Gastrocnemius medialis (tissue), 4 donors: Measurements from ENCODE around the gene ATP9B. TPM values are rescaled to one million over a fixed set of nuclear protein-coding genes. Genes with fewer than 3 reads are reported as not detected.

Experiments
- ATAC-seq, 2 donors: fragments of 150-250 bp; one replicate each; pipeline ENCODE4 v1.9.1; 2016
- DNase-seq, 2 donors: peaks; one replicate each; pipeline ENCODE4 v3.0.0-alpha.2; 2019
- H3K27ac ChIP-seq, 4 donors: fragments of 200-600 bp; sonication (generic); 1 replicate in 1 of 4; 2 replicates in 3 of 4; pipeline ENCODE4 v1.5.1; 2016 to 2018; ENCODE audit warnings: mild to moderate bottlenecking in 2 of 4, moderate library complexity in 1 of 4
- H3K27me3 ChIP-seq, 3 donors: fragments of 200-600 bp; sonication (generic) in 2 of 3; 1 replicate in 1 of 3; 2 replicates in 2 of 3; pipeline versions ENCODE4 v1.5.1 to v1.6.0; 2016 to 2019; ENCODE audit warnings: mild to moderate bottlenecking in 1 of 3, moderate library complexity in 1 of 3
- H3K36me3 ChIP-seq, 2 donors: fragments of 200-600 bp; sonication (generic) in 1 of 2; one replicate each; pipeline ENCODE4 v1.5.1; 2017 to 2018
- H3K4me1 ChIP-seq, 2 donors: fragments of 200-600 bp; sonication (generic) in 1 of 2; one replicate each; pipeline ENCODE4 v1.5.1; 2016 to 2017; ENCODE audit warnings: mild to moderate bottlenecking in 2 of 2
- H3K4me3 ChIP-seq, 4 donors: fragments of 200-600 bp; sonication (generic) in 3 of 4; 1 replicate in 1 of 4; 2 replicates in 3 of 4; pipeline ENCODE4 v1.5.1; 2016 to 2019; ENCODE audit warnings: mild to moderate bottlenecking in 2 of 4
- H3K9me3 ChIP-seq, 3 donors: fragments of 200-600 bp; sonication (generic) in 2 of 3; 1 replicate in 1 of 3; 2 replicates in 2 of 3; pipeline ENCODE4 v1.5.1; 2016 to 2019
- CTCF ChIP-seq, 5 experiments: fragments of 450-650 bp in 3 of 5; fragments of 200-600 bp in 2 of 5; sonication (generic) in 2 of 5; IDR thresholded peaks in 4 of 5; conservative IDR thresholded peaks in 1 of 5; 1 replicate in 4 of 5; 2 replicates in 1 of 5; pipeline ENCODE4 v1.5.1; 2016 to 2019; ENCODE audit warnings: antibody characterized with exemption in 5 of 5, mild to moderate bottlenecking in 3 of 5, moderate library complexity in 3 of 5
- POLR2A ChIP-seq, 2 donors: fragments of 450-650 bp; IDR thresholded peaks; one replicate each; pipeline ENCODE4 v1.6.1; 2017; ENCODE audit warnings: antibody characterized with exemption in 2 of 2, mild to moderate bottlenecking in 2 of 2, moderate library complexity in 2 of 2
- in situ Hi-C, 4 donors: fragments of 200-750 bp; cut with MboI; loops; one replicate each; pipeline versions ENCODE4 v1.15.0 to v1.8.0; 2017; ENCODE audit warnings: low sequenced_read_pairs in 4 of 4
- intact Hi-C: fragments of 100-400 bp; cut with DNase I; formaldehyde crosslinking; loops from one replicate; pipeline ENCODE4 v1.15.1; 2023; ENCODE audit warnings: low total_unique reads
- total RNA-seq, 4 donors: library from RNA; depleted of rRNA; stranded (reverse); fragments of >200 nt; gene quantifications; one replicate each; pipeline versions ENCODE4 v1.1.0 to v1.2.3, GENCODE V29; 2016

The ATP9B gene
- total RNA-seq, 4 donors from 2014 or later = 9.9 to 33.6 (median 18.6) TPM

- in situ Hi-C loops = no loop called here
- no peaks in the 10 kb centered on the region for H3K4me1 ChIP-seq
- no peaks in the 10 kb centered on the region for H3K27me3 ChIP-seq
- no peaks in the 10 kb centered on the region for H3K9me3 ChIP-seq
- ATAC-seq (no peak), DNase-seq (no peak)
- intact Hi-C loops = no loop called here
- no peak overlapping the region for H3K27ac ChIP-seq
- peaks cover 0 to 8% of the 10 kb centered on the region in 2 donors for H3K36me3 ChIP-seq
- no peak overlapping the region for H3K4me3 ChIP-seq
- TF ChIP-seq POLR2A (IDR thresholded peaks at IDR 0.05) (no peak), CTCF (IDR thresholded peaks at IDR 0.05 in 4 of 5, conservative IDR thresholded peaks at IDR 0.05 in 1 of 5) (no peak)
Measured at GRCh38 chr18:79368681-79369080, 299.5 kb downstream of the ATP9B start.

GRCh38 chr18:79371561-79372121 lies 302.4 kb downstream of the ATP9B start:
- ATAC-seq (no peak), DNase-seq (no peak)
- intact Hi-C loops = no loop called here
- no peaks in the 10 kb centered on the region for H3K9me3 ChIP-seq
- no peak overlapping the region for H3K4me3 ChIP-seq
- H3K27me3 ChIP-seq = no peaks in the 10 kb centered on the region
- H3K27ac ChIP-seq = no peak overlapping the region
- H3K36me3 ChIP-seq = no peaks in the 10 kb centered on the region
- in situ Hi-C loops = loop anchor here (5.0 to 10.0 kb wide), 2 partner anchors 163 to 271 kb away; no protein-coding TSS in a partner anchor
- no peaks in the 10 kb centered on the region for H3K4me1 ChIP-seq
- TF ChIP-seq CTCF (IDR thresholded peaks at IDR 0.05 in 4 of 5, conservative IDR thresholded peaks at IDR 0.05 in 1 of 5) (no peak), POLR2A (IDR thresholded peaks at IDR 0.05) (no peak)

GRCh38 chr18:79372461-79372860 lies 303.3 kb downstream of the ATP9B start:
- intact Hi-C loops = no loop called here
- TF ChIP-seq POLR2A (IDR thresholded peaks at IDR 0.05) (no peak), CTCF (IDR thresholded peaks at IDR 0.05 in 4 of 5, conservative IDR thresholded peaks at IDR 0.05 in 1 of 5) (no peak)

GRCh38 chr18:79372991-79373390 lies 303.8 kb downstream of the ATP9B start:
- no peaks in the 10 kb centered on the region for H3K9me3 ChIP-seq
- ATAC-seq (no peak), DNase-seq (no peak)
- peaks cover 0 to 10% of the 10 kb centered on the region in 2 donors for H3K36me3 ChIP-seq
- no peaks in the 10 kb centered on the region for H3K4me1 ChIP-seq
- no peak overlapping the region for H3K27ac ChIP-seq
- in situ Hi-C loops (loop anchor here (5.0 to 10.0 kb wide), 2 partner anchors 162 to 269 kb away; no protein-coding TSS in a partner anchor), intact Hi-C loops (no loop called here)
- H3K4me3 ChIP-seq = no peak overlapping the region
- H3K27me3 ChIP-seq = no peaks in the 10 kb centered on the region
- TF ChIP-seq POLR2A (IDR thresholded peaks at IDR 0.05) (no peak), CTCF (IDR thresholded peaks at IDR 0.05 in 4 of 5, conservative IDR thresholded peaks at IDR 0.05 in 1 of 5) (no peak)

More at GRCh38 chr18:79372461-79372860, 303.3 kb downstream of the ATP9B start:
- Histone ChIP-seq H3K4me3 (no peak overlapping the region), H3K4me1 (no peaks in the 10 kb centered on the region), H3K27me3 (no peaks in the 10 kb centered on the region), H3K36me3 (peaks cover 0 to 5% of the 10 kb centered on the region in 2 donors), H3K27ac (no peak overlapping the region), H3K9me3 (no peaks in the 10 kb centered on the region)
- ATAC-seq = no peak
- in situ Hi-C loops = loop anchor here (5.0 to 10.0 kb wide), 2 partner anchors 162 to 270 kb away; no protein-coding TSS in a partner anchor
- no peak for DNase-seq
